ENCODE measurements around the gene PIP.
"Not testable (repeated sequence)": the region's sequence is repeated elsewhere in the genome, so short reads cannot be mapped to it uniquely, and the experiment has no call there.

The PIP gene, protein sequence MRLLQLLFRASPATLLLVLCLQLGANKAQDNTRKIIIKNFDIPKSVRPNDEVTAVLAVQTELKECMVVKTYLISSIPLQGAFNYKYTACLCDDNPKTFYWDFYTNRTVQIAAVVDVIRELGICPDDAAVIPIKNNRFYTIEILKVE

DNA sequence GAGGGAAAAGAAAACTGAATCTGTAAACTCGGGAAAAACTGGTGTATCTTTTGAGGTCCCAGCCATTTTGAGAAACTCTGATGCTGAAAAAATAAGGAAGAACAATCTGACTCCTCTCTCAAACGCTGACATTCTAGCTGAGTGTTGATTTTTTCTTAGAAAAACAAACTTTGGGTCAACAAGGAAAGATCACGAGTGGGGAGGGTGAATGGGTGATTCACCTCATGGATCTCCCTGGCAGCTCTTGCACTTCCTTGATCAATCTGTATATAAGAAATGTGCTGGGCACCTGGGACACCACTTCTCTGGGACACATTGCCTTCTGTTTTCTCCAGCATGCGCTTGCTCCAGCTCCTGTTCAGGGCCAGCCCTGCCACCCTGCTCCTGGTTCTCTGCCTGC is at the start of gene PIP:
TSS of gene PIP (plus strand) at position 297 of the 400 bp plus-strand sequence. CDS start at position 337, 40 bp downstream.
- DNase-seq (ENCODE audit: low read depth, low spot score): no peak

GRCh38 chr7:143085109-143085508 is 46.8 kb upstream of the PIP start:
- no peak for DNase-seq (ENCODE audit: low read depth, low spot score)

DNA sequence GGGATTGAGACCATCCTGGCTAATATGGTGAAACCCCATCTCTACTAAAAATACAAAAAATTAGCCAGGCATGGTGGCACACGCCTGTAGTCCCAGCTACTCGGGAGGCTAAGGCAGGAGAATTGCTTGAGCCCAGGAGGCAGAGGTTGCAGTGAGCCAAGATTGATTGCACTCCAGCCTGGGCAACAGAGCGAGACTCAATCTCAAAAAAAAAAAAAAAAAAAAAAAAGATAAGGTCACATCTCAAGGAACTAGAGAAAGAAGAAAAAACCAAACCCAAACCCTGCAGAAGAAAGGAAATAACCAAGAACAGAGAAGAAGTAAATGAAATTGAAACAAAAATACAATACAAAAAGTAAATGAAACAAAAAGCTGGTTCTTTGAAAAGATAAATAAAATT is 46.3 kb upstream of the PIP start:
- DNase-seq (ENCODE audit: low read depth, low spot score): not testable (repeated sequence)

DNA sequence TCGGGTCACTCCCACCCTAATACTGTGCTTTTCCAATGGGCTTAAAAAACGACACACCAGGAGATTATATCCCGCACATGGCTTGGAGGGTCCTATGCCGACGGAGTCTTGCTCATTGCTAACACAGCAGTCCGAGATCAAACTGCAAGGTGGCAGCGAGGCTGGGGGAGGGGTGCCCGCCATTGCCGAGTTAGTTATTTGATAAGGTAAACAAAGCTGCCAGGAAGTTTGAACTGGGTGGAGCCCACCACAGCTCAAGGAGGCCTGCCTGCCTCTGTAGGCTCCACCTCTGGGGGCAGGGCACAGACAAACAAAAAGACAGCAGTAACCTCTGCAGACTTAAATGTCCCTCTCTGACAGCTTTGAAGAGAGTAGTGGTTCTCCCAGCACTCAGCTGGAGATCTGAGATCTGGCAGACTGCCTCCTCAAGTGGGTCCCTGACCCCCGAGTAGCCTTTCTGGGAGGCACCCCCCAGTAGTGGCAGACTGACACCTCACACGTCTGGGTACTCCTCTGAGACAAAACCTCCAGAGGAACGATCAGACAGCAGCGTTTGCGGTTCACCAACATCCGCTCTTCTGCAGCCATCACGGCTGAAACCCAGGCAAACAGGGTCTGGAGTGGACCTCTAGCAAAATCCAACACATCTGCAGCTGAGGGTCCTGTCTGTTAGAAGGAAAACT is 43.2 kb upstream of the PIP start:
- not testable (repeated sequence) for DNase-seq (ENCODE audit: low read depth, low spot score)

- no peak for DNase-seq (ENCODE audit: low read depth, low spot score)
Measured at GRCh38 chr7:143096146-143096545, 35.7 kb upstream of the PIP start.

DNA sequence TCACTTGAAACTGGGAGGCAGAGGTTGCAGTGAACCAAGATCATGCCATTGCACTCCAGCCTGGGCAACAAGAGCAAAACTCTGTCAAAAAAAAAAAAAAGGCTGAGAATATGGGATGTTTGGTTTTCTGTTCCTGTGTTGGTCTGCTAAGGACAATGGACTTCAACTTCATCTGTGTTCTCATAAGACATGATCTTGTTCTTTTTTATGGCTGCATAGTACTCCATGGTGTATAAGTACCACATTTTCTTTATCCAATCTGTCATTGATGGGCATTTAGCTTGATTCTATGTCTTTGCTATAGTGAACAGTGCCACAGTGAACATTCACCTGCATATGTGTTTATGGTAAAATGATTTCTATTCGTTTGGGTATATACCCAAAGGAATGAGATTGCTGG is 32.3 kb upstream of the PIP start:
- DNase-seq (ENCODE audit: low read depth, low spot score): not testable (repeated sequence)

- no peak for DNase-seq (ENCODE audit: low read depth, low spot score)
Measured at GRCh38 chr7:143104759-143105158, 27.1 kb upstream of the PIP start.

- not testable (repeated sequence) for DNase-seq (ENCODE audit: low read depth, low spot score)
Measured at GRCh38 chr7:143108019-143108418, 23.9 kb upstream of the PIP start.

GRCh38 chr7:143117395-143117794 is 14.5 kb upstream of the PIP start:
- DNase-seq (ENCODE audit: low read depth, low spot score): no peak

DNA sequence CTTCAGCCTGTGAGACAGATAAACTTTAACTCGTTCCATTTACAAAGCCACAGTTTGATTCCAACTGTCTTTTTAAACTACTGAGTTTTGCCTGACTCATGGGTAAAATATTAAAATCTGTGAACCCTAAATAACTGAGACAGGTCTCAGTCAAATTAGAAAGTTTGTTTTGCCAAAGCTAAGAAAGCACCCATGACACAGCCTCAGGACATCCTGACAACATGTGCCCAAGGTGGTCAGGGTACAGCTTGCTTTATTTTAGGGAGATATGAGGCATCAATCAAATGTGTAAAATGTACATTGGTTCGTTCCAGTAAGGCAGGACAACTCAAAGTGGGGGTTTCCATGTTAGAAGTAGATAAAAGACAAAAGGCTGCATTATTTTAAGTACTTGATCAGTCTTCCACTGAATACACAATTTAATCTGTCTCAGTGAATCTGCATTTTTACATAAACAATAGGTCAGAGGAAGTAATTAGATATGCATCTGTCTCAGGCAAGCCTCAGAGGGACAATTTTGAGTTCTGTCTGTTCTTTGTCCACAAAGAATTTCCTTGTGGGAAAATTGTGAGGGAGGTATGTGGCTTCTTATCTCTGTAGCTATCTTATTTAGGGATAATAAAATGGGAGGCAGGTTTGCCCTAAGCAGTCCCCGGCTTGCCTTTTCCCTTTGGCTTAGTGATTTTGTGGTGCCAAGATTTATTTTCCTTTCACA is 11.0 kb upstream of the PIP start:
- no peak for DNase-seq (ENCODE audit: low read depth, low spot score)

GRCh38 chr7:143123326-143123725 is 8.6 kb upstream of the PIP start:
- DNase-seq (ENCODE audit: low read depth, low spot score): not testable (repeated sequence)

DNA sequence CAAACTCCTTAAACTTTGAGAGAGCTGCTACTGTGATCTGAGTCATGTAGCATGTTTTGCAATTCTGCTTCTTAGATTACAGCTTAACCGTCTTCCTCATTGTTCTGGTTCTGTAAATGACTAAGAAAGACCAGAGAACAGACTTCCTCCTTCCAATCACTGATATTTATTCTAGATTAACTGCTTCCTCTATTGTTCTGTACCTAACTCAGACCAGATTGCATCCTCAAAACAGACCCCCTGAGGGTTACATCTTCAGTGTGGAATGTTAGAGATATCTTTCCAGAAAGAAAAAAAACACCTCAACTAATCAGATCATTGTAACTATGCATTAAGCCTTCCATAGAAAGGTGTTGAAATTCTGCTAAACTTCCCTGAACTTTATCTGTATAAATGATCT is 5.7 kb upstream of the PIP start:
- DNase-seq (ENCODE audit: low read depth, low spot score): no peak

DNA sequence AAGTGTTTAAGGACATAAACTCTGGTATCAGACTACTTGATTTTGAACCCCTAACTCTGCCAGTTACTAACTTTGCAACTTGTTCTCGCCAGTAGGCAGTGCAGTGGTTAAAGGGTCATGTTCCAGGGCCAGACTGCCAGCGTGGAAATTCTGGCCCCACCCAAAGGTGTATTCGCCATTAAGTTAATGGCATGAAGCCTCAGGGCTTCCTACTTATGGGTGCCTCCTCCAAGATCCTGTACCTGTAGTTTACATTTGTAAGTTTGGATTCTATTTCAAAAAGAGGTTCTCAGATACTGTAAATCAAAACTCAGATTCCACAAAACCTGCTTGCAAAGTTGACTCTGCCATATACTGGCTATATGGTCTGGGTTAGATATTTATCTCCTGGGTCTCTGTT is 2.8 kb upstream of the PIP start:
- no peak for DNase-seq (ENCODE audit: low read depth, low spot score)

DNA sequence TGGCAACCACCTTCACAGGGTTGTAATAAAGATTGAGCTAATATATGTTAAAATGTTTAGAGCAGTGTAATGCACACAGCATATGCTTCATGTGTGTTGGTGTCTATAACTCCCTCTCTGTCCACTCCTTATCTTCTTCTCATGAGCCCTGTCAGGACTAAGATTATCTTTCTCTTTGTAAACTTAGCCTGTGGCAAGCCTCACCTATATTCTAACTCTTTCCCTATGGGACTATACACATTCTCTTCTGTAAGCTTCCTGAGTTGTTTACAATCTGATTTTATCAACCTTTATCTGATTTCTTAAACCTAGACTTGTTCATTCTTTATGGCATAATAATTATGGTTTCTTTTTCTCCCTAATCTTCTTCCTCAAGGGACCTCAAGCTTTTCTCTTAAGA is 2.4 kb upstream of the PIP start:
- no peak for DNase-seq (ENCODE audit: low read depth, low spot score)

- DNase-seq (ENCODE audit: low read depth, low spot score): no peak
Measured at GRCh38 chr7:143130541-143130940, 1.3 kb upstream of the PIP start.

DNA sequence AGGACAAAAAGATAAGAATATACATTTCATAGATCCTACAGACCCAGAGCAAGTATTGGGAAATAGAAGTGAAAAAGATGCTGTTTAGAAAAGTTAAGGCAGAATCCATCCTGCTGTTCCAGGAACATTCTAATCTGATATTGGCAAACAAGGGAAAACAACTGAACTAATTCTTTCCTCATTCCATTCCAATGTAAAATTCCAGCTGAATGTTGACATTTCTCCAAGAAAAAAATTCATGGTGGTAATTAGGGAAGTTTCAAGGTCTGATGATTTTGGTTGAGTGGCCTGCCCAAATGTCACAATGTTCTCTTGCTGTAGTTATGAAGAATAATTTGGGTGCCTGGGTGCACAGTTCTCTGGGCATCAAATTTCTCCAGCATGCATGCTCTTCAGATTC is 15.2 kb downstream of the PIP start:
- DNase-seq (ENCODE audit: low read depth, low spot score): no peak

DNA sequence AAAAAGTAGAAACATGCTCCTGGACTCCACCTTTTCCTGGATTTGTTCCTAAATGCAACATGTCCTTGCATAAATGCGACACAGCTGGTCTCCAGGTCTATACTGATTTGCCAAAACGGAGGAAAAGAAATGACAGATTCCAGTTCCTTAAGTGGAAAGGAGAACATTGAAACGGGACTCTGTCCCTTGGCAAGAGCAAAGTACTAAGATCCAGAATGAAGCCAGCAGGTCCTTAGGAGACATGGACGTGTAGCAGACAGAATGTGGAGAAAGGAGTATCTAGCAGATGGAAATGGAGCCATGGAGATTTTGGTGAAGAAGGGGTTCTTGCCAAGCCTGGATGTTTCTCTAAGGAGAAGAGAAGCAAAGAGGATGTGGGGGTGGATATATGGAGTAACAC is 16.2 kb downstream of the PIP start:
- no peak for DNase-seq (ENCODE audit: low read depth, low spot score)

DNA sequence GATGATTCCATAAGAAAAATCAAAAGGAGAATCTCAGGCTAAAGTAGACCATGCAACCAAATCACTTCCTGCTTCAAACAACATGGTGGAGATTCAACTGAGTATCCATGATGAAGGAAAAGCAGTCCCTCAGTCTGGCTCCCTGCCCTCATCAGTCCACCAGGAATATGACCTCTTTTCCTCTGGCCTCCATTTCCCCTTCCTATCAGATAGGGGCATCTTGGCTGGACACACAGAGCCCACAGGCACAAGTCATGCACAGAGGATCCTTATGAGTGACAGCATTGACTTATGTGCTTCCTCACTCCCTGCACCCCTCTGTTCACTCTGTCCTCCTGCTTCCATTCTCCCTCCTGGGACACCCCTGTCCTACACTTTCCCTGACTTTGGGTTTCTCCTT is 16.8 kb downstream of the PIP start:
- DNase-seq (ENCODE audit: low read depth, low spot score): no peak

GRCh38 chr7:143150696-143151095 is 18.8 kb downstream of the PIP start:
- not testable (repeated sequence) for DNase-seq (ENCODE audit: low read depth, low spot score)

- not testable (repeated sequence) for DNase-seq (ENCODE audit: low read depth, low spot score)
Measured at GRCh38 chr7:143158617-143159016, 26.7 kb downstream of the PIP start.

DNA sequence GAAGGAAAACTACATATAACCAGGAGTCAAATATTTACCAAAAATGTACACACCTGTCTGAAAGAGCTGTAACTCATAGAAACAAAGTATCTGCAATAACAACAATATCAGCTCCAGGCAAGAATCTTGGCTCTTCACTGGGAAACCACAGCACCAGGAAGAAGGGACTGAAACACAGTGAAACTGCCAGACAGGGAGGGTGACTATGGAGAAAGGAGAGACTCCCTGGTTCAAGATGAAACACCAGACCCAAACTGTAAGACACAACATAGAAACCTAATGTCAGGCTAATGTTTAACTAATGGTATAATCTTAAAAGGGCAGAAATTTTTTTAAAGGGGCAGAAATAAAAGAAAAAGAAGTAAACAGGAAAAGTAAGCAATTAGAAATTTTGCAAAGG is 39.8 kb downstream of the PIP start:
- DNase-seq (ENCODE audit: low read depth, low spot score): no peak

- DNase-seq (ENCODE audit: low read depth, low spot score): no peak
Measured at GRCh38 chr7:143172354-143172753, 40.5 kb downstream of the PIP start.

- DNase-seq (ENCODE audit: low read depth, low spot score): no peak
Measured at GRCh38 chr7:143176128-143176527, 44.3 kb downstream of the PIP start.
